Fibroblast of pulmonary artery (primary cell): ENCODE data around the gene ATP2B2.

Experiments
- DNase-seq: peaks from one replicate; pipeline ENCODE4 v3.0.0-alpha.2; 2010; ENCODE audit warnings: low read depth
- H3K4me3 ChIP-seq: replicated peaks from 2 replicates; pipeline ENCODE4 v1.5.1; 2011; ENCODE audit warnings: low read depth, mild to moderate bottlenecking, control low read depth, low read length, moderate library complexity
- CTCF ChIP-seq: IDR thresholded peaks from 2 replicates; pipeline ENCODE4 v1.5.1; 2011; ENCODE audit warnings: mild to moderate bottlenecking, control low read depth, low read length, inconsistent platforms; ENCODE audit errors: missing control alignments

ATP2B2 gene

DNA sequence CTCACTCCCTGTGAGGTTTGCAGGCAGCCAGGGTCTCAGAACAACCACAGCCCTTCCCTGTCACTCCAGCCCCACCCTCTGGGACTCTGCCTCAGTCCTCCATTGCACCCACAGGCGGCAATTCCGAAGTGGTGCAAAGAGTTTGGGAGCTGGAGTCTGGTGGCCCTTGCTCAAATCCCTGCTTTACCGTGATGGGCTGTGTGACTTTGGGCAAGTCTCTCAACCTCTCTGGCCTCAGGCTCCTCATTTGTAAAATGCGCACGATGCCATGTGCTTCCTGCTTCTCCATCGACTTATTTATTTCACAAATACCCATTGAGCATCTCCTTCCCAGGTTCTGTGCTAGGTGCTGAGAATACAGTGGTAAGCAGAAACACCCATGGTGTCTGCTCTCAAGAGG lies 7.3 kb upstream of the ATP2B2 start:
- no peak for DNase-seq
- no peak overlapping the region for H3K4me3 ChIP-seq
- TF ChIP-seq CTCF, result no peak

DNA sequence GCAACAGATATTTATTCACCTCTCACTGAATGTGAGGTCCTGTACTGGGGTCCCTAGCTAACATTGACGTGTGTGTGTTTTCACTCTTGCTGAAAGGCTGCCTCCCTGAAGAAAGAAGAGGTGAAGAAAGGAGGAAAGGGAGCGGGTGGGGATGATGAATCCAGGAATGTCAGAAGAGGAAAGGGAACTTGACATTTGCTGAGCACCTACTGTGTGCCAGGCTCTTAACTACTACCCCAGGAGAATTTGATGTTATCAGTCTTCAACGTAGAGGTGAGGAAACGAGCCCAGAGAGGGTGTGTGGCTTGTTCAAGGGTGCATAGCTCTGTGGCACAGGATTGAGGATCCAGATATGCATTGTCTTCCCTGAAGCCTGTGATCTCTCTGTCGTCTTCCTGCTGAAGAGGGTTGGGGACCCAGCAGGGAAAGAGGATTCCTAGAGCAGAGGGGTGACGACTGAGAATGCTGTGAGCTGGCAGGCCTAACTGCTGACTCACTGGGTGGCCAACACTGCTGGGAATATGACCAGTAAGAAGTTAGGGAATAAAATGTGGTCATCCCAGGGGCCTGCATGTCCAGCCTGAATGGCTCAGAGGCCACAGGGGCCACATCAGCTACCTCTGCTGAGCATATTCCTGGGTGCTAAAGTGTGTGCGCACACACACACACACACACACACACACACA lies 6.6 kb upstream of the ATP2B2 start:
- TF ChIP-seq CTCF, result no peak
- peak; percentile 24 for DNase-seq
- H3K4me3 ChIP-seq, result no peak overlapping the region

- TF ChIP-seq CTCF, result no peak
- no peak for DNase-seq
- no peak overlapping the region for H3K4me3 ChIP-seq
These were observed 5.5 kb upstream of the ATP2B2 start for GRCh38 chr3:10510743-10511432.

DNA sequence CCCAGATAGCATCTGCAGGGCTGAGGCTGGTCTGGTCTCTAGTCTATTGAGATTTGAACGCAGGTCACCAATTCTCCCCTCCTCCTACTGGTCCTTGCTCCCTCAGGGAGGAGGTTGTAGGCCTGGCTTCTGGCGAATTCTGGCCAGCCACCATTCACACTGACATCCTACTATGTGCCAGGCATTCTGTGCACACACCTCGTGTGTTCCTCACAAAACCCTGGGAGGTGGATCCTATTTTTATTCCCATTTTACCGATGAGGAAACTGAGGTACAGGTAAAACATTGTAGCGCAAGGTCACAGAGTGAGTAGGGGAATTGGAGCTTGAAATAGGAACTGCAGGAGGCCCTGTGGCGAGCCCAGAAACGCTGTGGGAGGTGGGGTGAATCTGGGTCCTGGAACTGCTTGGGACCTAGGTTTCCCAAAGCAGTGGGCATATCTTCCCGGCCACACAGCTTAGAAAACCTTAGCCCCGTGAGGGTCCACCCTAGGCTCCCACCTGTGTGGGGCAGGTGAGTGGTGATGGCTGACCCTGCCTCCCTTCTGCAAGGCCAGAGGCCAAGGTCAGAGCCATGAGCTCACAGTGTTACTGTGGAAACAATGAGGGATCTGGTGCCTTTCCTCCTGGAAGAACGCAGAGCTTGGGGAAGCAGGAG lies 4.8 kb upstream of the ATP2B2 start:
- no peak overlapping the region for H3K4me3 ChIP-seq
- no peak for TF ChIP-seq CTCF
- no peak for DNase-seq

GRCh38 chr3:10509325-10509724 lies 3.9 kb upstream of the ATP2B2 start:
- H3K4me3 ChIP-seq, result no peak overlapping the region
- DNase-seq, result no peak
- TF ChIP-seq CTCF, result no peak

- TF ChIP-seq CTCF, result no peak
- H3K4me3 ChIP-seq, result no peak overlapping the region
- no peak for DNase-seq
These were observed 3.4 kb upstream of the ATP2B2 start for GRCh38 chr3:10508619-10509260.
